GM18508 (cell line): ENCODE results near the gene NWD2.

Experiments
- ATAC-seq: cut with Tn5 transposase; IDR thresholded peaks from one replicate; pipeline ENCODE4 v1.9.1; 2021; ENCODE audit warnings: moderate number of reproducible peaks; ENCODE audit not compliant: insufficient read depth, unreplicated experiment

Gene NWD2

GRCh38 chr4:37436546-37436945 lies 192.0 kb downstream of the NWD2 start:
- ATAC-seq: no peak

- ATAC-seq: no peak
These were observed 192.6 kb downstream of the NWD2 start for GRCh38 chr4:37437163-37437562.

DNA sequence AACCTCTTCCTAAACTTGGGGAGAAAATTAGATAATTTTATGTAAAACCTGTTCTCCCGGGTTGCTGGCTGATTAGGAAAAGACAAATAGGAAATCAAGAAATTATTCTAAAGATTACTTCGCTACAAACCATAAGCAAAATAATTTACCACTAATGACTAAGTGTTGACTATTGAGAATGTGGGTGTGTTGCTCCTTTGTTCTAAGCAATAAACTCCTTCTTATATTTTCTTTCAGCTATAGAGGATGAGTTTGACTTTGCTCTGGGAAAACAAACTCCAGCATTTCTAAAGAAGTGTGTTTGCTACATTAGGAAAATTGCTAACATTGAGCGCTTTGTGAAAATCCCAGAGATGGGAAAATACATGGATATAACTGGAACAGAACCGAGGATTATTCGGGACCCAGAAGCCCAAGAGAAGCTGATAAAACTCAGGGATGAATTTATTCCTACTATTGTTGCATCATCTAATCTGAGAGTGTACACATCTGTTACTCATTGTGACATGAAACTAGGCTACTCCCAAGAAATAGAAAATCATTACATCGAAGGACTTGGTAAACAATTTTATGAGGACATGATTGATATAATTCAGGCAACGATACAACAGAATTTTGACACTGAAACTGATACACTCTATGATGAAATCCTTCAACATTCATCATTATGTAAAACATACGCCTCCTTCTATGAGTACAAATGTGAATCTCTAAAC lies 194.2 kb downstream of the NWD2 start:
- ATAC-seq: no peak

DNA sequence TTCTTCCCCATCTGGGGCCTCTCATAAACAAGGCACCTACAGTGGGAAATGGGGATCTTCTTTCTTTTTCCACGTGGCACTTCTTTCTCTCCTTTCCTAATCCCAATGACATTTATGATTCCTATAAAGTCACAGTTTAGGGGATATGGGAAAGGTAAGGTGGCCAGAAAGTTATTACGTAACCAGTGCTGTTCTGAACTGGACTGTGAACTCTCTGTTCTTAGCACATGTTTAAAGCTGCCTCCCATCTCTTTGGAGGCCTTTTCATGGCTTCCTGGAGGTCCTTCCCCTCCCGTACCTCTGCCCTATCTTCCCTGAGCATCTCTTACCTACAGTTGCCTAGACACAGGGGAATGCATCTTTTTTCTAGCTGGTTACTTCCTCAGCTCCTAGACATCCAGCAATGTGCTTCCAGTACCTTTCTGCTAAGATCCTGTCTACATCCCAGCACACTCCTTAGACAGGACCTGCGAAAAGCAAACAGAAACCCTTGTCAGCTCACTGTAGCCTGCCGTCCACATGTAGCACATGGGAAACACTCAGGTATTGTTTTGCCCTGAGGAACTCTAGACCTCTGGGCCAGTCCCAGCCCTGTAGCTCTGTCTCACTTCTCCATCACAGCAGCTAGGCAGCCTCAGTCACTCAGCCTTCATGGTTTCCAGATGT lies 195.4 kb downstream of the NWD2 start:
- no peak for ATAC-seq

- ATAC-seq: no peak
These were observed 196.0 kb downstream of the NWD2 start for GRCh38 chr4:37440501-37440900.

- ATAC-seq: no peak
These were observed 196.9 kb downstream of the NWD2 start for GRCh38 chr4:37441231-37442061.

DNA sequence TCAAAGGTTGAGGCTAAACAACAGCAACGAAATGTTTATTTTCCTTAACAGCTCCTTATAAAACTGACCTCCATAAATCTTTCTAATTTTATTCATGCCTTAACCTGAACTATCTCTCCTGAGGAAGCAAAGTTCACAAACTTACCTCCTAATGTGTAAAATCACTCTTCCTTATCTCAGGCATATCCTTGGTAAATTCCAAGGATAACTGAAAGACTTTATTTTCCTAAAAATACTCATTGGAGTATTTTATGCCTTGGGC lies 197.4 kb downstream of the NWD2 start:
- ATAC-seq: no peak

DNA sequence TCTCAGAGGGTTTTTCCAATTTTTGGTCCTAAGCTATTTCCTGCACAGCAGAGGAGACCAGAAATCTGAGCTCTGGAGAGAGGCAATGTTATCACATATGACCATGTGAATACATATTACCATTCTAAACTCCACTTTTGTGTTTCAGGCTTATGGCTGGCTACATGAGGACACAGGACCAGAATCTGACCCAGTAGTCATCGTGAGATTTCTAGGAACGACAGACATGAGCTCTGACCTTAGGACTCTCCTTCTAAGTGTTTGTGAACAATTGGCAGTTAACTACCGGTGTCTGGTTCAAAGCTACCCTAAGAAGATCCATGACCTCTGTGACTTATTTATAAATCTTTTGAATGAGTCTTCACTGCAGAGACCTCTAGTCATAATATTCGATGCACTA lies 198.6 kb downstream of the NWD2 start:
- ATAC-seq: no peak

DNA sequence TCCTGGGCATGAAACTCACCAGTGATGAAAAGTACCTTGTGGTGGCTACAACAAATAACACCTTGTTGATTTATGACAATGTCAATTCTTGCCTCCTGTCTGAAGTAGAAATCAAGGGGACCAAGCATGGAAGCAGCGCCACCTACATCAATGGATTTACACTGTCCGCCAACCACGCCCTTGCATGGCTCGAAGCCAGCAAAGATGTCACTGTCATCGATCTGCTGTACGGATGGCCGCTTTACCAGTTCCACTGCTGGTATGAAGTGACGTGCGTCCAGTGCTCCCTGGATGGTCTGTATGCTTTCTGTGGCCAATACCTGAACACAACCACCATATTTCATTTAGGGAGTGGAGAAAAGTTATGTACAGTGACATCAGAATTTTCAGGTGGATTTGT lies 200.5 kb downstream of the NWD2 start:
- ATAC-seq: no peak

DNA sequence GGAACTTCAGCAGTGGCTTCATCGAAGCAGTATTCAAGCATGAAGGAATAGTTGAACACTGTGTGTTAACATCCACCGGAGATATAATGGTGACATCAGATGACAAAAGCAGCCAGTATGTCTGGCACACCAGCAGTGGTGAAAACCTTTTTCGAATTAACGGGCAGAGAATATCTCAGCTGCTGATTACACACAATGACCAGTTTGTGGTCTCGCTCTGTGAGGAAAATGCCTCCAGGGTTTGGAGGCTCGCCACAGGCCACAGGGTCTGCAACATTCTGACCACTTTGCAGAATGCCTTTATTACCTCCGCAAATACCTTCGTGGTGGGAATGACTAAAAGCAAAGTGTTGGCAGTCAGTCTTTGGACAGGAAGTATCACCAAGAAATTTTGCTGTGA lies 201.5 kb downstream of the NWD2 start:
- ATAC-seq: no peak

GRCh38 chr4:37447886-37448285 lies 203.3 kb downstream of the NWD2 start:
- no peak for ATAC-seq

DNA sequence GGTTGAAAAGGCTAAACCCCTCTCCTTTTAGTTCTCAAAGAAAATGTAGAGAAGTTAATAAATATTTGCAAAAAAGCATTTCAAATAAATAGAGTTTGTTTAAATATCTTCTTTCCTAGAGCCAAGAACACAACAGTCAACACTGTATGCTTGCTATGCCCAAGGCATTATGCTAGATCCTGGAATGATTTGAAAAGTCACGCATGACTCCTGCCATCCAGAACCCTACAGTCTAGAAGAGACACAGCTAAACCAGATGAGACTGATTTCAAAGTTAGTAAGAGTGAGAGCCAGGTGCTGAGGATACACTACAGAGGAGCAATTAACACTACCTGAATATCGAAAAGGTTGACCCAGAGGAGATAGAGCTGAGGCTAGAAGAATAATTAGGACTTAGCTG lies 205.8 kb downstream of the NWD2 start:
- no peak for ATAC-seq

GRCh38 chr4:37450911-37451310 lies 206.4 kb downstream of the NWD2 start:
- no peak for ATAC-seq

DNA sequence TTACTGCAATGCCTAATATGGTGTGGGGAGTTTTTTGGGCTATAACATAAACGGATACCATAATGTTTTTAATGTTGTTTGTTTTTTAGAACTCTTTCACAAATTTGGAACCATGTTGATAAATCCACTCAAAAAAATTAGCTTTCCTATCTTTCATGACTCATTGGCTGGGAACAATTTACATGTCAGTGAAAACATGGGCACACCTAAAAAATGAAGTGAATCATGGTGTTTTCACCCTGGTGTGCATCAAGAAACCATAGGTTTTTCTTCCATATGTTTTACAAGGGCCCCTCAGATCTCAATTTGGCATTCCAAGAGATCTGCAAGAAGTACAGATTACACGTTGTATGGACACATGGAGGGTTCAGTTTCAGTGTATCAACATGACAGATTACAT lies 207.1 kb downstream of the NWD2 start:
- ATAC-seq: no peak

GRCh38 chr4:37452952-37453280 lies 208.4 kb downstream of the NWD2 start:
- peak; percentile 57 for ATAC-seq

GRCh38 chr4:37453281-37453998 lies 208.9 kb downstream of the NWD2 start:
- peak; percentile 55 for ATAC-seq

DNA sequence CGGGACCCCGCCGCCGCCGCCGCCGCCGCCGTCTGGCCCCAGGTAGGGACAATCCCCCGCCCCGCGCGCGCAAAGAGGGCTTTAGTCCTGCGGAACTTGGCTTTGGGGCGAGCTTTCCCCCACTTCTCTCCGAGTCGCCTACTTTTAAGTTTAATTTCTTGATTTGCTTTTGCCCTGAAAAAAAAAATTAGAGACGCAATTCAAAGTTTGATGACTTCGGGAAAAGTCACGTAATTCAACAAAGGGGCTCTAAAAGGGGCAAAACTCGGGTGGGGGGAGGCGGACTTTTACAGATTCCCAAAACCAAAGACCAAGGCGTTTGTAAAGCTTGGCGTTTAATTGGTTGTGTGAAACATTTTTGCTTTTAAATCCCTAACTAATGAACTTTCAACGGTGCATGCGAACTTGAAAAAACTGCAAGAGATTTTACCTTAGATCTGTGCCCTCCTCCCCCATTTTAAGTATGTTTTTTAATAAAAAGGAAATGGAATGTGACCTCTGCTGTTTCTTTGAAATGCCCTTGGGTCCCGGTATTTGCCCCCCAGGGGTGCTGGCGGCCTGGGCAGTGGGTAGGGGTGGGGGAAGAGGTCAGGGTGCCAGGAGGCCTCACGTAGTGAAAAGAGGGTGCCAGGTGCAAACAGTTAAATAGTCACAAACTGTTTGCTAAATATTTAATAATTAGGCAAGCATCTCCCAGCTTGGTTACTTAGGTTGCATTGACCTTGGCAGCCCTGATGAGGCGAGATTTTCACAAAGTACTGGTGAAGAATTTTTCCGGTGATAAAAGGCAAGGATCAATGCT lies 209.7 kb downstream of the NWD2 start:
- no peak for ATAC-seq

DNA sequence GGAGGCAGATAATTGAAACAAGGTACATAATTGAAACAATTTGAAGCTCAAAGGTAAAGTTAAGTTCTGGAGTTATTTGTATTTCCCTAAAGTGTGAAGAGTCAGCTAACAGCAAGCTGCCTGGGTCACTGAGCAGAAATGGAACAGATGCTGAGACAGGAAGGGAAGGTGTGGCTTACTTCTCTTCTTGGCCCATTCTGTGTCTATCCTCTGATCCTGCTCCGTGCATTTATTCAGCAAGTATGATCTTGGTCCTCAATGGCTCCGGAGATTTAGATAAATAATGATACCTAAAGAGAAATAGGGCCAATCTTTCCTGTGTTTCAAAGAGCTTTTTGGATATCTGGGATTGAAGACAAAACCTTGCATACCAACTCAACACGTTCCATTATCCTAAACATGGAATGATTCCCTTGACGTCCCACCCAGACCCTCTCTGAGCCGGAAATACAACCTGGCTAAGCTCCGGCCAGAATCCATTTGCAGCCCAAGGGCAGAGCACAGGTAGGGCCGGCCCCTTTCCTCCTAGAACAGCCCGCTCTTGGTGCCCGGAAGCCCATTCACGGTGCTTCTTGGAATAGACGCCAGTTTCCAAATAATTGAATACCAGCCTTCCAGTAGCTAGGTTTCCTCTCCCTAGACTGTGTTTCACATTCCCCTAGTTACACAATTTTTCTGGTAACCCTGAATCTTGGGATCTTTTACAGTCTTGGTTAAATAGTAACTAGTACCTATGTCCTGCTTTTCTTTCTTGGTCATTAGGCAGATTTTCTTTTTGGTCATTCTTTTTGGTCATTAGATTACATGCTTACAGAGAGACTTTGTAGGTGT lies 211.0 kb downstream of the NWD2 start:
- ATAC-seq: no peak

DNA sequence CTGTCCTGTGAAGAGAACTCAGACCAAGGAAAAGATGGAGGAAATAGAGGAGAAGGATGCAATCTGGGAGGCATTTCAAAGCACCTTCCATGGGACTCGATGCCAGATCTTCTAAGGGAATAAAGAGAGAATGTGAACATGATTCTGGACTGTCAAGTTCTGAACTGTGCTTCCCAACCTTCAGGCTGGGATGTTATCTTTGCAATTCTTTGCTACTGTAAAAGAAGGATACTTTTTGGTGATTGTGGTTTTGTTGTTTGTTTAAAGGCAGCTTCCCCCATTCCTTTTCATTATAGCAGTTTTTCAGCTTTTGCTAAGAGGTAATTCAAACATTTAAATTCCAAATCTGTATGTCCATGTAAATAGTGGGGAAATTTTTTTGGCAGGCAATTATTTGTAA lies 217.3 kb downstream of the NWD2 start:
- ATAC-seq: no peak
